Large intestine (tissue), 3 donors: Measurements from ENCODE around the gene MBTPS2. TPM values are rescaled to one million over a fixed set of nuclear protein-coding genes. Genes with fewer than 3 reads are reported as not detected.

ENCODE experiments used
- DNase-seq, 2 donors: peaks; one replicate each; pipeline versions ENCODE4 v3.0.0 to v3.0.0-alpha.2; 2013
- H3K27ac ChIP-seq: one replicate; pipeline ENCODE4 v1.5.1; 2013; ENCODE audit warnings: low read length
- H3K27me3 ChIP-seq: 2 replicates; pipeline ENCODE4 v1.6.1; 2013; ENCODE audit warnings: low read length; ENCODE audit not compliant: control insufficient read depth, insufficient read depth
- H3K36me3 ChIP-seq: 2 replicates; pipeline ENCODE4 v1.6.1; 2013; ENCODE audit warnings: low read length; ENCODE audit not compliant: control insufficient read depth, insufficient read depth
- H3K4me1 ChIP-seq: one replicate; pipeline ENCODE4 v1.6.1; 2013; ENCODE audit warnings: low read length; ENCODE audit not compliant: control insufficient read depth, insufficient read depth
- H3K4me3 ChIP-seq: one replicate; pipeline ENCODE4 v1.5.1; 2013; ENCODE audit warnings: low read length
- H3K9me3 ChIP-seq: one replicate; pipeline ENCODE4 v1.6.1; 2013; ENCODE audit warnings: mild to moderate bottlenecking, low read depth, low read length, moderate library complexity; ENCODE audit not compliant: control insufficient read depth
- WGBS: methylation state at CpG from one replicate; pipeline ENCODE4 v1.1.5; 2013; ENCODE audit warnings: low lambda C conversion rate; ENCODE audit not compliant: insufficient coverage; 5-methylcytosine and 5-hydroxymethylcytosine counted together
- polyA plus RNA-seq: library from polyadenylated mRNA; unstranded; fragments of 120-200 nt; gene quantifications from one replicate; pipeline ENCODE4 v1.2.1, GENCODE V29; 2013

Gene MBTPS2
- polyA plus RNA-seq, 1 donor = 19.1 TPM

- DNase-seq = peak; percentile 76 to 85
Observed at GRCh38 chrX:21883258-21883657, 43.8 kb downstream of the MBTPS2 start.

GRCh38 chrX:21885568-21885967, 46.2 kb downstream of the MBTPS2 start:
- no peak for DNase-seq
- Histone ChIP-seq H3K4me3 (no peak overlapping the region), H3K36me3 (no peaks in the 10 kb centered on the region), H3K4me1 (peaks cover 6% of the 10 kb centered on the region), H3K27ac (no peak overlapping the region), H3K27me3 (no peaks in the 10 kb centered on the region), H3K9me3 (no peaks in the 10 kb centered on the region)
- no CpG with 5 or more reads among the region's 1 CpG for WGBS

More at GRCh38 chrX:21883258-21883657, 43.8 kb downstream of the MBTPS2 start:
- Histone ChIP-seq H3K36me3 (no peaks in the 10 kb centered on the region), H3K27me3 (no peaks in the 10 kb centered on the region), H3K4me1 (peaks cover 6% of the 10 kb centered on the region), H3K27ac (peak overlapping the region; percentile 89), H3K9me3 (no peaks in the 10 kb centered on the region), H3K4me3 (no peak overlapping the region)
- no CpG with 5 or more reads among the region's 5 CpGs for WGBS

GRCh38 chrX:21905313-21905712, 65.9 kb downstream of the MBTPS2 start:
- H3K4me1 ChIP-seq = no peaks in the 10 kb centered on the region
- DNase-seq = peak in 1 of 2 donors; percentile 9
- H3K36me3 ChIP-seq = no peaks in the 10 kb centered on the region
- no peaks in the 10 kb centered on the region for H3K27me3 ChIP-seq
- WGBS = no CpG with 5 or more reads among the region's 2 CpGs
- no peak overlapping the region for H3K27ac ChIP-seq
- no peak overlapping the region for H3K4me3 ChIP-seq
- H3K9me3 ChIP-seq = no peaks in the 10 kb centered on the region

GRCh38 chrX:21905953-21906352, 66.5 kb downstream of the MBTPS2 start:
- H3K9me3 ChIP-seq = no peaks in the 10 kb centered on the region
- no peak for DNase-seq
- WGBS = no CpG with 5 or more reads among the region's 3 CpGs
- no peaks in the 10 kb centered on the region for H3K4me1 ChIP-seq
- H3K4me3 ChIP-seq = no peak overlapping the region
- H3K36me3 ChIP-seq = no peaks in the 10 kb centered on the region
- H3K27me3 ChIP-seq = no peaks in the 10 kb centered on the region
- no peak overlapping the region for H3K27ac ChIP-seq

- Histone ChIP-seq H3K9me3 (no peaks in the 10 kb centered on the region), H3K4me1 (no peaks in the 10 kb centered on the region), H3K27me3 (no peaks in the 10 kb centered on the region), H3K4me3 (no peak overlapping the region), H3K36me3 (no peaks in the 10 kb centered on the region), H3K27ac (no peak overlapping the region)
- no peak for DNase-seq
- no CpG with 5 or more reads among the region's 1 CpG for WGBS
Observed at GRCh38 chrX:21907260-21907659, 67.8 kb downstream of the MBTPS2 start.

- no CpG with 5 or more reads among the region's 4 CpGs for WGBS
- no peak for DNase-seq
Observed at GRCh38 chrX:21911481-21911880, 72.1 kb downstream of the MBTPS2 start.

GRCh38 chrX:21912220-21912619, 72.8 kb downstream of the MBTPS2 start:
- Histone ChIP-seq H3K4me3 (no peak overlapping the region), H3K27ac (no peak overlapping the region), H3K9me3 (no peaks in the 10 kb centered on the region), H3K36me3 (no peaks in the 10 kb centered on the region), H3K4me1 (no peaks in the 10 kb centered on the region), H3K27me3 (no peaks in the 10 kb centered on the region)
- WGBS = no CpG with 5 or more reads among the region's 1 CpG
- DNase-seq = no peak

More at GRCh38 chrX:21911481-21911880, 72.1 kb downstream of the MBTPS2 start:
- Histone ChIP-seq H3K4me1 (no peaks in the 10 kb centered on the region), H3K9me3 (no peaks in the 10 kb centered on the region), H3K4me3 (no peak overlapping the region), H3K27ac (no peak overlapping the region), H3K36me3 (no peaks in the 10 kb centered on the region), H3K27me3 (no peaks in the 10 kb centered on the region)

- H3K4me1 ChIP-seq = no peaks in the 10 kb centered on the region
- H3K27me3 ChIP-seq = no peaks in the 10 kb centered on the region
- no peak for DNase-seq
- no peak overlapping the region for H3K4me3 ChIP-seq
- no peaks in the 10 kb centered on the region for H3K36me3 ChIP-seq
- no peak overlapping the region for H3K27ac ChIP-seq
- no CpG with 5 or more reads among the region's 4 CpGs for WGBS
- no peaks in the 10 kb centered on the region for H3K9me3 ChIP-seq
Observed at GRCh38 chrX:21912989-21913388, 73.6 kb downstream of the MBTPS2 start.

- 90% methylated on average over 2 of the region's 3 CpGs for WGBS
- Histone ChIP-seq H3K36me3 (no peaks in the 10 kb centered on the region), H3K4me1 (no peaks in the 10 kb centered on the region), H3K27ac (no peak overlapping the region), H3K27me3 (no peaks in the 10 kb centered on the region), H3K4me3 (no peak overlapping the region), H3K9me3 (no peaks in the 10 kb centered on the region)
- DNase-seq = no peak
Observed at GRCh38 chrX:21926116-21926515, 86.7 kb downstream of the MBTPS2 start.

- 90% methylated on average over 2 of the region's 6 CpGs for WGBS
- Histone ChIP-seq H3K9me3 (no peaks in the 10 kb centered on the region), H3K4me1 (no peaks in the 10 kb centered on the region), H3K27me3 (no peaks in the 10 kb centered on the region), H3K36me3 (no peaks in the 10 kb centered on the region), H3K4me3 (no peak overlapping the region), H3K27ac (no peak overlapping the region)
- no peak for DNase-seq
Observed at GRCh38 chrX:21926527-21927278, 87.3 kb downstream of the MBTPS2 start.

- no peaks in the 10 kb centered on the region for H3K36me3 ChIP-seq
- no peak overlapping the region for H3K4me3 ChIP-seq
- no peak overlapping the region for H3K27ac ChIP-seq
- WGBS = no CpG with 5 or more reads among the region's 4 CpGs
- H3K4me1 ChIP-seq = no peaks in the 10 kb centered on the region
- no peak for DNase-seq
- H3K9me3 ChIP-seq = no peaks in the 10 kb centered on the region
- H3K27me3 ChIP-seq = no peaks in the 10 kb centered on the region
Observed at GRCh38 chrX:21929209-21929608, 89.8 kb downstream of the MBTPS2 start.
